ENCODE results near the gene PXDN.

- TF ChIP-seq CTCF (IDR thresholded peaks at IDR 0.05) = no peak
- no peak for TF ChIP-seq POLR2A (IDR thresholded peaks at IDR 0.05)
These were observed 150.3 kb downstream of the PXDN start for GRCh38 chr2:1594123-1594372.

All from suprapubic skin (tissue), 3 donors.